SU-DHL-6 (cell line): ENCODE data around the gene CDC42EP5.

Experiments used
- EZH2phosphoT487 ChIP-seq: fragments of 200-600 bp; sonication (generic), shearing (Covaris generic); conservative IDR thresholded peaks from 2 replicates; pipeline ENCODE4 v1.6.1; 2018; ENCODE audit warnings: mild to moderate bottlenecking, antibody characterized with exemption, low read length, moderate library complexity, mixed read lengths
- TF ChIP-seq, protein P1 (sequence below): fragments of 200-600 bp; sonication (generic); IDR thresholded peaks from one replicate; pipeline ENCODE4 v1.5.1; 2017; ENCODE audit warnings: antibody characterized with exemption, mild to moderate bottlenecking, low read length, moderate library complexity; ENCODE audit not compliant: insufficient read depth, poor library complexity, severe bottlenecking

DNA sequence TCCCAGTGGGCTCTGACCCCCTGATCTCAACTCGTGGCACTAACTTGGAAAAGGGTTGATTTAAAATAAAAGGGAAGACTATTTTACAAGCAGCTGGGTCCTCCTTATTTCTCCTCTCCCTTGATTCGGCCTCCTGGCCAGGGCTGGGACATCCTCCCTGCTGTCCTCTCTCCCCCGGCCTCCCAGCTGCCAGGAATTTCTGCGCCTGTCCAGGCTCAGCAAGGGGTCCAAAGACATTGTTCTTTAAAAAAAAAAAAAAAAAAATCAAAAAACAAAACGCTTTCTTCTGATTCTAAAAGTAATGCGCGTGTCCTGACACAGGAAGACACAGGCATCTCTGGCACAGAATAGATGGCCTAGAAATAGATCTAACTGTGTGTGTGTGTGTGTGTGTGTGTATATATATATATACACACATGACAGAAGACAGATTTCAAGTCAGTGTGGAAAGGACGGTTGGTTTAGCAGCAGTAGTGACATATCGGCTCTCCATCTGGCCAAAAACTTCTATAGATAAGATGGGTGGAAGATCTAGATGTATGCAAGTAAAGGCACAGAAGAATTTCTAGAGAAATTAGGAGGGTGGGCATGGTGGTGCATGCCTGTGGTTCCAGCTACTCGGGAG is 36.4 kb downstream of the CDC42EP5 start:
- TF ChIP-seq, protein P1, sequence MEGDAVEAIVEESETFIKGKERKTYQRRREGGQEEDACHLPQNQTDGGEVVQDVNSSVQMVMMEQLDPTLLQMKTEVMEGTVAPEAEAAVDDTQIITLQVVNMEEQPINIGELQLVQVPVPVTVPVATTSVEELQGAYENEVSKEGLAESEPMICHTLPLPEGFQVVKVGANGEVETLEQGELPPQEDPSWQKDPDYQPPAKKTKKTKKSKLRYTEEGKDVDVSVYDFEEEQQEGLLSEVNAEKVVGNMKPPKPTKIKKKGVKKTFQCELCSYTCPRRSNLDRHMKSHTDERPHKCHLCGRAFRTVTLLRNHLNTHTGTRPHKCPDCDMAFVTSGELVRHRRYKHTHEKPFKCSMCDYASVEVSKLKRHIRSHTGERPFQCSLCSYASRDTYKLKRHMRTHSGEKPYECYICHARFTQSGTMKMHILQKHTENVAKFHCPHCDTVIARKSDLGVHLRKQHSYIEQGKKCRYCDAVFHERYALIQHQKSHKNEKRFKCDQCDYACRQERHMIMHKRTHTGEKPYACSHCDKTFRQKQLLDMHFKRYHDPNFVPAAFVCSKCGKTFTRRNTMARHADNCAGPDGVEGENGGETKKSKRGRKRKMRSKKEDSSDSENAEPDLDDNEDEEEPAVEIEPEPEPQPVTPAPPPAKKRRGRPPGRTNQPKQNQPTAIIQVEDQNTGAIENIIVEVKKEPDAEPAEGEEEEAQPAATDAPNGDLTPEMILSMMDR: no peak
- no peak for TF ChIP-seq EZH2phosphoT487
